Stimulated activated CD4-positive, alpha-beta T cell treated with anti-CD3 and anti-CD28 coated beads, Interleukin-4, amount 100 ng/mL, for 24 hours (primary cell): ENCODE results near the gene CASK.
"Not testable (repeated sequence)": the region's sequence is repeated elsewhere in the genome, so short reads cannot be mapped to it uniquely, and the experiment has no call there.

Experiments used
- DNase-seq: peaks from one replicate; pipeline ENCODE4 v3.0.0-alpha.2; 2020

CASK gene

GRCh38 chrX:41684940-41685339, 238.4 kb downstream of the CASK start:
- DNase-seq = no peak

GRCh38 chrX:41684138-41684537, 239.2 kb downstream of the CASK start:
- DNase-seq = no peak

- no peak for DNase-seq
Observed at GRCh38 chrX:41677183-41678060, 245.9 kb downstream of the CASK start.

- DNase-seq = not testable (repeated sequence)
Observed at GRCh38 chrX:41676361-41676760, 247.0 kb downstream of the CASK start.

GRCh38 chrX:41672643-41673042, 250.7 kb downstream of the CASK start:
- DNase-seq = no peak

- no peak for DNase-seq
Observed at GRCh38 chrX:41671082-41671481, 252.3 kb downstream of the CASK start.

- DNase-seq = no peak
Observed at GRCh38 chrX:41670112-41670511, 253.2 kb downstream of the CASK start.

- DNase-seq = no peak
Observed at GRCh38 chrX:41667631-41668030, 255.7 kb downstream of the CASK start.

- peak; percentile 3 for DNase-seq
Observed at GRCh38 chrX:41666251-41666650, 257.1 kb downstream of the CASK start.

GRCh38 chrX:41665686-41666085, 257.7 kb downstream of the CASK start:
- no peak for DNase-seq

- DNase-seq = no peak
Observed at GRCh38 chrX:41664908-41665307, 258.4 kb downstream of the CASK start.

GRCh38 chrX:41664375-41664901, 258.9 kb downstream of the CASK start:
- peak; percentile 8 for DNase-seq

GRCh38 chrX:41661366-41662095, 261.8 kb downstream of the CASK start:
- no peak for DNase-seq

- no peak for DNase-seq
Observed at GRCh38 chrX:41655631-41656030, 267.7 kb downstream of the CASK start.

- no peak for DNase-seq
Observed at GRCh38 chrX:41655101-41655500, 268.3 kb downstream of the CASK start.

GRCh38 chrX:41653125-41653524, 270.2 kb downstream of the CASK start:
- no peak for DNase-seq

- not testable (repeated sequence) for DNase-seq
Observed at GRCh38 chrX:41646201-41646600, 277.2 kb downstream of the CASK start.

GRCh38 chrX:41634284-41634683, 289.1 kb downstream of the CASK start:
- DNase-seq = no peak

- DNase-seq = no peak
Observed at GRCh38 chrX:41630091-41630490, 293.3 kb downstream of the CASK start.

- no peak for DNase-seq
Observed at GRCh38 chrX:41629539-41629938, 293.8 kb downstream of the CASK start.

- no peak for DNase-seq
Observed at GRCh38 chrX:41621222-41621723, 302.1 kb downstream of the CASK start.

- DNase-seq = no peak
Observed at GRCh38 chrX:41619221-41619620, 304.1 kb downstream of the CASK start.

- no peak for DNase-seq
Observed at GRCh38 chrX:41616935-41617334, 306.4 kb downstream of the CASK start.

- DNase-seq = no peak
Observed at GRCh38 chrX:41616255-41616654, 307.1 kb downstream of the CASK start.
